ENCODE data around the gene GRB14.

Gene GRB14

GRCh38 chr2:164538240-164538866 lies 82.9 kb downstream of the GRB14 start:
- Histone ChIP-seq H3K36me3 (ENCODE audit: control insufficient read depth, insufficient read depth, low read length) (no peaks in the 10 kb centered on the region), H3K4me3 (ENCODE audit: low read length) (no peak overlapping the region), H3K27ac (ENCODE audit: low read depth, low read length) (no peak overlapping the region), H3K9ac (ENCODE audit: low read length) (no peak overlapping the region), H3K4me1 (ENCODE audit: control insufficient read depth, insufficient read depth, low read length) (no peaks in the 10 kb centered on the region), H3K27me3 (ENCODE audit: control insufficient read depth, insufficient read depth, low read length) (no peaks in the 10 kb centered on the region)

- H3K27me3 ChIP-seq (ENCODE audit: control insufficient read depth, insufficient read depth, low read length), result no peaks in the 10 kb centered on the region
- H3K4me3 ChIP-seq (ENCODE audit: low read length), result no peak overlapping the region
- no peak overlapping the region for H3K9ac ChIP-seq (ENCODE audit: low read length)
- H3K4me1 ChIP-seq (ENCODE audit: control insufficient read depth, insufficient read depth, low read length), result no peaks in the 10 kb centered on the region
- no peaks in the 10 kb centered on the region for H3K36me3 ChIP-seq (ENCODE audit: control insufficient read depth, insufficient read depth, low read length)
- H3K27ac ChIP-seq (ENCODE audit: low read depth, low read length), result no peak overlapping the region
Measured at GRCh38 chr2:164535280-164536025, 85.8 kb downstream of the GRB14 start.

GRCh38 chr2:164530464-164530863 lies 90.8 kb downstream of the GRB14 start:
- H3K9ac ChIP-seq (ENCODE audit: low read length), result no peak overlapping the region
- H3K4me1 ChIP-seq (ENCODE audit: control insufficient read depth, insufficient read depth, low read length), result no peaks in the 10 kb centered on the region
- no peaks in the 10 kb centered on the region for H3K36me3 ChIP-seq (ENCODE audit: control insufficient read depth, insufficient read depth, low read length)
- no peak overlapping the region for H3K27ac ChIP-seq (ENCODE audit: low read depth, low read length)
- no peak overlapping the region for H3K4me3 ChIP-seq (ENCODE audit: low read length)
- no peaks in the 10 kb centered on the region for H3K27me3 ChIP-seq (ENCODE audit: control insufficient read depth, insufficient read depth, low read length)

GRCh38 chr2:164523726-164524125 lies 97.6 kb downstream of the GRB14 start:
- no peak overlapping the region for H3K4me3 ChIP-seq (ENCODE audit: low read length)
- no peak overlapping the region for H3K27ac ChIP-seq (ENCODE audit: low read depth, low read length)
- H3K4me1 ChIP-seq (ENCODE audit: control insufficient read depth, insufficient read depth, low read length), result no peaks in the 10 kb centered on the region
- H3K36me3 ChIP-seq (ENCODE audit: control insufficient read depth, insufficient read depth, low read length), result no peaks in the 10 kb centered on the region
- H3K27me3 ChIP-seq (ENCODE audit: control insufficient read depth, insufficient read depth, low read length), result no peaks in the 10 kb centered on the region
- H3K9ac ChIP-seq (ENCODE audit: low read length), result no peak overlapping the region

GRCh38 chr2:164523009-164523408 lies 98.3 kb downstream of the GRB14 start:
- Histone ChIP-seq H3K27me3 (ENCODE audit: control insufficient read depth, insufficient read depth, low read length) (no peaks in the 10 kb centered on the region), H3K9ac (ENCODE audit: low read length) (no peak overlapping the region), H3K36me3 (ENCODE audit: control insufficient read depth, insufficient read depth, low read length) (no peaks in the 10 kb centered on the region), H3K4me1 (ENCODE audit: control insufficient read depth, insufficient read depth, low read length) (no peaks in the 10 kb centered on the region), H3K27ac (ENCODE audit: low read depth, low read length) (no peak overlapping the region), H3K4me3 (ENCODE audit: low read length) (no peak overlapping the region)

GRCh38 chr2:164522561-164522981 lies 98.7 kb downstream of the GRB14 start:
- Histone ChIP-seq H3K4me3 (ENCODE audit: low read length) (no peak overlapping the region), H3K27ac (ENCODE audit: low read depth, low read length) (no peak overlapping the region), H3K9ac (ENCODE audit: low read length) (no peak overlapping the region), H3K36me3 (ENCODE audit: control insufficient read depth, insufficient read depth, low read length) (no peaks in the 10 kb centered on the region), H3K4me1 (ENCODE audit: control insufficient read depth, insufficient read depth, low read length) (no peaks in the 10 kb centered on the region), H3K27me3 (ENCODE audit: control insufficient read depth, insufficient read depth, low read length) (no peaks in the 10 kb centered on the region)

GRCh38 chr2:164515734-164516133 lies 105.5 kb downstream of the GRB14 start:
- Histone ChIP-seq H3K27me3 (ENCODE audit: control insufficient read depth, insufficient read depth, low read length) (no peaks in the 10 kb centered on the region), H3K4me3 (ENCODE audit: low read length) (no peak overlapping the region), H3K36me3 (ENCODE audit: control insufficient read depth, insufficient read depth, low read length) (no peaks in the 10 kb centered on the region), H3K4me1 (ENCODE audit: control insufficient read depth, insufficient read depth, low read length) (no peaks in the 10 kb centered on the region), H3K9ac (ENCODE audit: low read length) (no peak overlapping the region), H3K27ac (ENCODE audit: low read depth, low read length) (no peak overlapping the region)

GRCh38 chr2:164515030-164515429 lies 106.3 kb downstream of the GRB14 start:
- no peak overlapping the region for H3K4me3 ChIP-seq (ENCODE audit: low read length)
- no peak overlapping the region for H3K27ac ChIP-seq (ENCODE audit: low read depth, low read length)
- no peaks in the 10 kb centered on the region for H3K27me3 ChIP-seq (ENCODE audit: control insufficient read depth, insufficient read depth, low read length)
- no peaks in the 10 kb centered on the region for H3K4me1 ChIP-seq (ENCODE audit: control insufficient read depth, insufficient read depth, low read length)
- no peak overlapping the region for H3K9ac ChIP-seq (ENCODE audit: low read length)
- no peaks in the 10 kb centered on the region for H3K36me3 ChIP-seq (ENCODE audit: control insufficient read depth, insufficient read depth, low read length)

- Histone ChIP-seq H3K27me3 (ENCODE audit: control insufficient read depth, insufficient read depth, low read length) (no peaks in the 10 kb centered on the region), H3K9ac (ENCODE audit: low read length) (no peak overlapping the region), H3K27ac (ENCODE audit: low read depth, low read length) (no peak overlapping the region)
Measured at GRCh38 chr2:164514491-164514890, 106.8 kb downstream of the GRB14 start.

GRCh38 chr2:164512871-164513270 lies 108.4 kb downstream of the GRB14 start:
- H3K9ac ChIP-seq (ENCODE audit: low read length), result no peak overlapping the region
- H3K27ac ChIP-seq (ENCODE audit: low read depth, low read length), result no peak overlapping the region
- H3K36me3 ChIP-seq (ENCODE audit: control insufficient read depth, insufficient read depth, low read length), result no peaks in the 10 kb centered on the region
- H3K4me1 ChIP-seq (ENCODE audit: control insufficient read depth, insufficient read depth, low read length), result no peaks in the 10 kb centered on the region
- no peak overlapping the region for H3K4me3 ChIP-seq (ENCODE audit: low read length)
- H3K27me3 ChIP-seq (ENCODE audit: control insufficient read depth, insufficient read depth, low read length), result no peaks in the 10 kb centered on the region

More at GRCh38 chr2:164514491-164514890, 106.8 kb downstream of the GRB14 start:
- Histone ChIP-seq H3K4me1 (ENCODE audit: control insufficient read depth, insufficient read depth, low read length) (no peaks in the 10 kb centered on the region), H3K4me3 (ENCODE audit: low read length) (no peak overlapping the region), H3K36me3 (ENCODE audit: control insufficient read depth, insufficient read depth, low read length) (no peaks in the 10 kb centered on the region)

- Histone ChIP-seq H3K36me3 (ENCODE audit: control insufficient read depth, insufficient read depth, low read length) (no peaks in the 10 kb centered on the region), H3K4me3 (ENCODE audit: low read length) (no peak overlapping the region), H3K27ac (ENCODE audit: low read depth, low read length) (no peak overlapping the region), H3K9ac (ENCODE audit: low read length) (no peak overlapping the region), H3K4me1 (ENCODE audit: control insufficient read depth, insufficient read depth, low read length) (no peaks in the 10 kb centered on the region), H3K27me3 (ENCODE audit: control insufficient read depth, insufficient read depth, low read length) (no peaks in the 10 kb centered on the region)
Measured at GRCh38 chr2:164511738-164512137, 109.5 kb downstream of the GRB14 start.

GRCh38 chr2:164510895-164511294 lies 110.4 kb downstream of the GRB14 start:
- Histone ChIP-seq H3K9ac (ENCODE audit: low read length) (no peak overlapping the region), H3K36me3 (ENCODE audit: control insufficient read depth, insufficient read depth, low read length) (no peaks in the 10 kb centered on the region), H3K27ac (ENCODE audit: low read depth, low read length) (no peak overlapping the region), H3K4me3 (ENCODE audit: low read length) (no peak overlapping the region), H3K27me3 (ENCODE audit: control insufficient read depth, insufficient read depth, low read length) (no peaks in the 10 kb centered on the region), H3K4me1 (ENCODE audit: control insufficient read depth, insufficient read depth, low read length) (no peaks in the 10 kb centered on the region)
